ENCODE measurements around the gene MILR1.
"Not testable (repeated sequence)": the region's sequence is repeated elsewhere in the genome, so short reads cannot be mapped to it uniquely, and the experiment has no call there.

MILR1 gene

GRCh38 chr17:64430036-64430435 lies 18.9 kb upstream of the MILR1 start:
- DNase-seq: not testable (repeated sequence)

GRCh38 chr17:64431534-64431933 lies 17.4 kb upstream of the MILR1 start:
- no peak for DNase-seq

- no peak for DNase-seq
Observed at GRCh38 chr17:64437944-64438525, 10.9 kb upstream of the MILR1 start.

- DNase-seq: not testable (repeated sequence)
Observed at GRCh38 chr17:64439521-64439920, 9.4 kb upstream of the MILR1 start.

- DNase-seq: no peak
Observed at GRCh38 chr17:64439956-64440355, 9.0 kb upstream of the MILR1 start.

- DNase-seq: peak; percentile 48 to 58
Observed at GRCh38 chr17:64441772-64442540, 7.0 kb upstream of the MILR1 start.

GRCh38 chr17:64442541-64442971 lies 6.4 kb upstream of the MILR1 start:
- DNase-seq: peak in 1 of 2 donors; percentile 42

- no peak for DNase-seq
Observed at GRCh38 chr17:64443086-64443760, 5.7 kb upstream of the MILR1 start.

GRCh38 chr17:64447526-64447925 lies 1.4 kb upstream of the MILR1 start:
- DNase-seq: no peak

GRCh38 chr17:64449545-64449944 lies 630 bp downstream of the MILR1 start:
- DNase-seq: no peak

- peak; percentile 20 to 30 for DNase-seq
Observed at GRCh38 chr17:64455993-64456885, 7.3 kb downstream of the MILR1 start.

- DNase-seq: no peak
Observed at GRCh38 chr17:64457156-64457555, 8.2 kb downstream of the MILR1 start.

- DNase-seq: no peak
Observed at GRCh38 chr17:64458756-64459155, 9.8 kb downstream of the MILR1 start.

GRCh38 chr17:64459284-64459747 lies 10.4 kb downstream of the MILR1 start:
- no peak for DNase-seq

- DNase-seq: not testable (repeated sequence)
Observed at GRCh38 chr17:64459818-64460217, 10.9 kb downstream of the MILR1 start.

- no peak for DNase-seq
Observed at GRCh38 chr17:64460955-64461354, 12.0 kb downstream of the MILR1 start.

GRCh38 chr17:64461788-64462187 lies 12.9 kb downstream of the MILR1 start:
- no peak for DNase-seq

- no peak for DNase-seq
Observed at GRCh38 chr17:64466019-64466735, 17.3 kb downstream of the MILR1 start.

GRCh38 chr17:64466834-64467233 lies 17.9 kb downstream of the MILR1 start:
- DNase-seq: not testable (repeated sequence)

- no peak for DNase-seq
Observed at GRCh38 chr17:64470625-64471024, 21.7 kb downstream of the MILR1 start.

GRCh38 chr17:64471440-64471839 lies 22.5 kb downstream of the MILR1 start:
- DNase-seq: no peak

GRCh38 chr17:64472564-64472963 lies 23.6 kb downstream of the MILR1 start:
- no peak for DNase-seq
